Measurements from ENCODE around the gene SYT2. TPM values are rescaled to one million over a fixed set of nuclear protein-coding genes. Genes with fewer than 3 reads are reported as not detected.
"Not testable (repeated sequence)": the region's sequence is repeated elsewhere in the genome, so short reads cannot be mapped to it uniquely, and the experiment has no call there.

SYT2 gene
- total and polyA plus RNA-seq, 2 donors from 2014 or later: 0.15 to 0.19 TPM

- no peak for FAIRE-seq
These were observed 42.5 kb upstream of the SYT2 start for GRCh38 chr1:202752774-202753173.

DNA sequence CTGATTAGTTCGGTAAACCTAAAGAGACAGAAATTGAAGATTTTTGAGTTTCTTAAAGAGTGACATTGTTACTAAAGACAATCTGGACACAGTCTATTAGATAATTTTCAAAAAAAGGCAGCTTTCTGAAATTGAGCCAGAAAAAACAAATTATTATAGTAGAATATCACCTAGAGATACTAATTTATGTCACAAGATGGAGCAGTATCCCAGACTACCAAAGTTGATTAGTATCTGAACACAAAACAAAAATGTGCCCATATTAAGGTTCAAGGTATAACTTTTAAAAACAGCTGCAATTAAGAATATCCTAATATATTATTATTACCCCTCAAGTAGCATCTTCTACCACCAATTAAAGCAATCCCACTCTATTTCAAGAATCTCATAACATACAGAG lies 40.5 kb upstream of the SYT2 start:
- Histone ChIP-seq H3K36me3 (ENCODE audit: control insufficient read depth in 2 of 3, insufficient read depth in 3 of 3, low read length in 3 of 3) (peaks cover 14 to 31% (median 18%) of the 10 kb centered on the region in 3 donors), H3K9me3 (ENCODE audit: control insufficient read depth in 2 of 3, insufficient read depth in 1 of 3, low read length in 3 of 3) (no peaks in the 10 kb centered on the region), H3K27ac (ENCODE audit: low read depth in 2 of 2, low read length in 2 of 2) (no peak overlapping the region), H3K9ac (ENCODE audit: low read length in 3 of 3) (no peak overlapping the region), H3K4me3 (ENCODE audit: low read length in 3 of 3) (no peak overlapping the region), H3K4me1 (ENCODE audit: control insufficient read depth in 2 of 3, insufficient read depth in 2 of 3, low read depth in 1 of 3, low read length in 3 of 3) (no peaks in the 10 kb centered on the region), H3K27me3 (ENCODE audit: control insufficient read depth, insufficient read depth, low read length) (no peaks in the 10 kb centered on the region)
- FAIRE-seq (no peak), DNase-seq (no peak)
- TF ChIP-seq, protein P1, sequence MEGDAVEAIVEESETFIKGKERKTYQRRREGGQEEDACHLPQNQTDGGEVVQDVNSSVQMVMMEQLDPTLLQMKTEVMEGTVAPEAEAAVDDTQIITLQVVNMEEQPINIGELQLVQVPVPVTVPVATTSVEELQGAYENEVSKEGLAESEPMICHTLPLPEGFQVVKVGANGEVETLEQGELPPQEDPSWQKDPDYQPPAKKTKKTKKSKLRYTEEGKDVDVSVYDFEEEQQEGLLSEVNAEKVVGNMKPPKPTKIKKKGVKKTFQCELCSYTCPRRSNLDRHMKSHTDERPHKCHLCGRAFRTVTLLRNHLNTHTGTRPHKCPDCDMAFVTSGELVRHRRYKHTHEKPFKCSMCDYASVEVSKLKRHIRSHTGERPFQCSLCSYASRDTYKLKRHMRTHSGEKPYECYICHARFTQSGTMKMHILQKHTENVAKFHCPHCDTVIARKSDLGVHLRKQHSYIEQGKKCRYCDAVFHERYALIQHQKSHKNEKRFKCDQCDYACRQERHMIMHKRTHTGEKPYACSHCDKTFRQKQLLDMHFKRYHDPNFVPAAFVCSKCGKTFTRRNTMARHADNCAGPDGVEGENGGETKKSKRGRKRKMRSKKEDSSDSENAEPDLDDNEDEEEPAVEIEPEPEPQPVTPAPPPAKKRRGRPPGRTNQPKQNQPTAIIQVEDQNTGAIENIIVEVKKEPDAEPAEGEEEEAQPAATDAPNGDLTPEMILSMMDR (IDR thresholded peaks at IDR 0.05; ENCODE audit: borderline replicate concordance, extremely low read depth, insufficient read depth): no peak
- intact Hi-C loops (cut with DNase I): no loop called here

More at GRCh38 chr1:202752774-202753173, 42.5 kb upstream of the SYT2 start:
- peak in 3 of 5 donors; percentile 12 to 92 (median 67) for DNase-seq
- intact Hi-C loops (cut with DNase I): no loop called here
- no peaks in the 10 kb centered on the region for H3K4me1 ChIP-seq (ENCODE audit: control insufficient read depth in 2 of 3, insufficient read depth in 2 of 3, low read depth in 1 of 3, low read length in 3 of 3)
- no peaks in the 10 kb centered on the region for H3K9me3 ChIP-seq (ENCODE audit: control insufficient read depth in 2 of 3, insufficient read depth in 1 of 3, low read length in 3 of 3)
- H3K4me3 ChIP-seq (ENCODE audit: low read length in 3 of 3): no peak overlapping the region
- TF ChIP-seq, protein P1 (IDR thresholded peaks at IDR 0.05; ENCODE audit: borderline replicate concordance, extremely low read depth, insufficient read depth): no peak
- no peaks in the 10 kb centered on the region for H3K27me3 ChIP-seq (ENCODE audit: control insufficient read depth, insufficient read depth, low read length)
- no peak overlapping the region for H3K27ac ChIP-seq (ENCODE audit: low read depth in 2 of 2, low read length in 2 of 2)
- no peak overlapping the region for H3K9ac ChIP-seq (ENCODE audit: low read length in 3 of 3)
- H3K36me3 ChIP-seq (ENCODE audit: control insufficient read depth in 2 of 3, insufficient read depth in 3 of 3, low read length in 3 of 3): peaks cover 20 to 44% (median 20%) of the 10 kb centered on the region in 3 donors

DNA sequence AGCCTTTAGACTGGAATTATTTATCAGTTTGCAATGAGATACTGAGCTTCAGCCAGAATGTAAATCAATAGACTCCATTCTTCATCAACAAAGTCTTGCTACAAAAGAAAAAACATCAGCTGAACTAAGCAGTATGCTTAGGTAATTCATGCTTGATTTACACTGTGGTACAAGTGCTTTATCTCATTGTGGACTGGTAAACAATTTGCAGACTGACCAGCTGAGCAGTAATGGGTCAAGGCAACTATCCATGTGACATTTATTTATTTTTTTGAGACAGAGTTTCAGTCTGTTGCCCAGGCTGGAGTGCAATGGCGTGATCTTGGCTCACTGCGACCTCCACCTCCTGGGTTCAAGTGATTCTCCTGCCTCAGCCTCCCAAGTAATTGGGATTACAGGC lies 39.8 kb upstream of the SYT2 start:
- no peak for FAIRE-seq
- intact Hi-C loops (cut with DNase I): no loop called here
- no peaks in the 10 kb centered on the region for H3K4me1 ChIP-seq (ENCODE audit: control insufficient read depth in 2 of 3, insufficient read depth in 2 of 3, low read depth in 1 of 3, low read length in 3 of 3)
- DNase-seq: no peak
- peaks cover 17 to 34% (median 17%) of the 10 kb centered on the region in 3 donors for H3K36me3 ChIP-seq (ENCODE audit: control insufficient read depth in 2 of 3, insufficient read depth in 3 of 3, low read length in 3 of 3)
- no peaks in the 10 kb centered on the region for H3K9me3 ChIP-seq (ENCODE audit: control insufficient read depth in 2 of 3, insufficient read depth in 1 of 3, low read length in 3 of 3)
- TF ChIP-seq, protein P1 (IDR thresholded peaks at IDR 0.05; ENCODE audit: borderline replicate concordance, extremely low read depth, insufficient read depth): no peak
- no peak overlapping the region for H3K9ac ChIP-seq (ENCODE audit: low read length in 3 of 3)
- H3K27ac ChIP-seq (ENCODE audit: low read depth in 2 of 2, low read length in 2 of 2): no peak overlapping the region
- no peak overlapping the region for H3K4me3 ChIP-seq (ENCODE audit: low read length in 3 of 3)
- H3K27me3 ChIP-seq (ENCODE audit: control insufficient read depth, insufficient read depth, low read length): no peaks in the 10 kb centered on the region

DNA sequence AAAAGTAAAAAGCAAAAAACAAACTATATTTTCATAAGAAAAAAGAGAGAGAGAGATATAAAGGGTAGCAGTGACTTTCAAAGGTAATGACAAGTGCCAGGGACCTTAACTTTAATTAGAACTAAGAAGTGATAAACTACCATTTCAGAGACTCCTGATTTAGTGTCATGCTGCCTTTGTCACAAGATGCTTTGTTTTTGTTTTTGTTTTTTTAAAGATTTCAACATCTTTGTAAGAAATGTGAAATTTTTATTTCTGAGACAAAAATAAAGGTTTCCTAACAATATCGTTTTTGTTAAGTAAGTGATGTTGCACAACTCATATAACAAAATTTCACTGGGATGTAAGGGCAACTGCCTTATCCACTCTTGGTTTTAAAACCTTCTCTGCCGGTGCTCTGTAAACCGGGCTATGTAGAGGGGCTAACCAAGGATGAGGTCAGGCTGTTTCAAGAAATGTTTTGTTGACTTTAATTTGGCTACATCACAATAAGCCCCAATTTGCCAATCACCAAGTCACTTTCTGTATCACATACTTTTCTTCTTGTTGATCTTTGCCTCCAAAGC lies 35.2 kb upstream of the SYT2 start:
- Histone ChIP-seq H3K4me1 (ENCODE audit: control insufficient read depth in 2 of 3, insufficient read depth in 2 of 3, low read depth in 1 of 3, low read length in 3 of 3) (no peaks in the 10 kb centered on the region), H3K4me3 (ENCODE audit: low read length in 3 of 3) (no peak overlapping the region), H3K36me3 (ENCODE audit: control insufficient read depth in 2 of 3, insufficient read depth in 3 of 3, low read length in 3 of 3) (peaks cover 26 to 45% (median 30%) of the 10 kb centered on the region in 3 donors), H3K27ac (ENCODE audit: low read depth in 2 of 2, low read length in 2 of 2) (no peak overlapping the region), H3K9me3 (ENCODE audit: control insufficient read depth in 2 of 3, insufficient read depth in 1 of 3, low read length in 3 of 3) (peaks cover 0 to 1% (median 0%) of the 10 kb centered on the region in 3 donors), H3K27me3 (ENCODE audit: control insufficient read depth, insufficient read depth, low read length) (no peaks in the 10 kb centered on the region), H3K9ac (ENCODE audit: low read length in 3 of 3) (no peak overlapping the region)
- FAIRE-seq: no peak
- TF ChIP-seq, protein P1 (IDR thresholded peaks at IDR 0.05; ENCODE audit: borderline replicate concordance, extremely low read depth, insufficient read depth): no peak
- intact Hi-C loops (cut with DNase I): no loop called here
- DNase-seq: no peak

GRCh38 chr1:202744770-202745169 lies 34.5 kb upstream of the SYT2 start:
- DNase-seq; H3K4me3 ChIP-seq (ENCODE audit: low read length in 3 of 3); intact Hi-C loops (cut with DNase I); FAIRE-seq; H3K9me3 ChIP-seq (ENCODE audit: control insufficient read depth in 2 of 3, insufficient read depth in 1 of 3, low read length in 3 of 3); H3K9ac ChIP-seq (ENCODE audit: low read length in 3 of 3); H3K27me3 ChIP-seq (ENCODE audit: control insufficient read depth, insufficient read depth, low read length); H3K27ac ChIP-seq (ENCODE audit: low read depth in 2 of 2, low read length in 2 of 2); H3K4me1 ChIP-seq (ENCODE audit: control insufficient read depth in 2 of 3, insufficient read depth in 2 of 3, low read depth in 1 of 3, low read length in 3 of 3): not testable (repeated sequence)
- H3K36me3 ChIP-seq (ENCODE audit: control insufficient read depth in 2 of 3, insufficient read depth in 3 of 3, low read length in 3 of 3): peaks cover 23 to 45% (median 30%) of the 10 kb centered on the region in 3 donors
